DND-41 (cell line): ENCODE results near the gene LY86.

Experiments used
- CTCF ChIP-seq: IDR thresholded peaks from 2 replicates; pipeline ENCODE4 v1.5.1; 2012; ENCODE audit warnings: borderline replicate concordance, low read length, moderate library complexity, mild to moderate bottlenecking; ENCODE audit not compliant: poor library complexity, severe bottlenecking; ENCODE audit errors: extremely low read depth
- EZH2 ChIP-seq: IDR thresholded peaks from 3 replicates; pipeline ENCODE4 v1.6.1; 2012; ENCODE audit warnings: borderline replicate concordance, low read depth, mild to moderate bottlenecking, moderate library complexity, low read length, inconsistent platforms; ENCODE audit not compliant: severe bottlenecking

GRCh38 chr6:6631053-6631452 lies 42.5 kb downstream of the LY86 start:
- TF ChIP-seq CTCF (no peak), EZH2 (no peak)
